Measurements from ENCODE around the gene AGO3. TPM values are rescaled to one million over a fixed set of nuclear protein-coding genes. Genes with fewer than 3 reads are reported as not detected.
A peak's percentile ranks its signal among the peaks of the same experiment; 100 is the strongest.

AGO3 gene
- total and polyA plus RNA-seq, 3 experiments from 2014 or later: 12.8 to 31.3 (median 30.0) TPM

DNA sequence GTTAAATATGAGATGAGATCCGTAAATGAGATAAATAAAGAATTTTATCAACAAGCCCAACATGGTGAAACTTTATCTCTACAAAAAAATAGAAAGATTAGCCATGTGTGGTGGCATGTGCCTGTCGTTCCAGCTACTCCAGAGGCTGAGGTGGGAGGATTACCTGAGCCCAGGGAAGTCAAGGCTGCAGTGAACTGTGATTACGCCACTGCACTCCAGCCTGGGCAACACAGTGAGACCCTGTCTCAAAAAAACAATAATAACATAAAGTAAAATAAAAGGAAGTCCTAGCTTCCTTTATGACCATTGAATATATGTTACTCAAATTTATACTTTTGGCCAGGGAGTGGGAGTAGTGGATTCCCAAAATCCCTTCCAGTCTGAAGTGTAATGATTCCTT, 104.2 kb downstream of the AGO3 start:
- H3K4me3 Mint-ChIP-seq: no peak overlapping the region
- Histone ChIP-seq H3K9me3 (ENCODE audit: low read length) (no peaks in the 10 kb centered on the region), H3K36me3 (ENCODE audit: insufficient read depth, low read length) (peaks cover 15% of the 10 kb centered on the region), H3K4me3 (ENCODE audit: low read length) (no peak overlapping the region), H3K27ac (ENCODE audit: low read depth, low read length) (no peak overlapping the region), H3K4me1 (ENCODE audit: insufficient read depth, low read length) (no peaks in the 10 kb centered on the region), H3K27me3 (ENCODE audit: insufficient read depth, low read length, poor library complexity, severe bottlenecking) (no peaks in the 10 kb centered on the region)
- DNase-seq: no peak
- POLR2A ChIA-PET: no interaction called here
- peaks cover 11 to 69% (median 21%) of the 10 kb centered on the region in 3 donors for H3K36me3 Mint-ChIP-seq
- H3K9me3 Mint-ChIP-seq: no peaks in the 10 kb centered on the region
- no peaks in the 10 kb centered on the region for H3K27me3 Mint-ChIP-seq
- CTCF ChIA-PET: no interaction called here
- no peaks in the 10 kb centered on the region for H3K4me1 Mint-ChIP-seq
- H3K27ac Mint-ChIP-seq: no peak overlapping the region

- H3K4me1 ChIP-seq (ENCODE audit: insufficient read depth, low read length): no peaks in the 10 kb centered on the region
- peaks cover 32% of the 10 kb centered on the region for H3K36me3 ChIP-seq (ENCODE audit: insufficient read depth, low read length)
- peaks cover 6 to 67% (median 15%) of the 10 kb centered on the region in 3 donors for H3K36me3 Mint-ChIP-seq
- DNase-seq: no peak
- no peaks in the 10 kb centered on the region for H3K27me3 Mint-ChIP-seq
- no peaks in the 10 kb centered on the region for H3K9me3 Mint-ChIP-seq
- no peak overlapping the region for H3K27ac ChIP-seq (ENCODE audit: low read depth, low read length)
- H3K27ac Mint-ChIP-seq: no peak overlapping the region
- H3K4me3 Mint-ChIP-seq: no peak overlapping the region
- ChIA-PET POLR2A (no interaction called here), CTCF (no interaction called here)
- H3K9me3 ChIP-seq (ENCODE audit: low read length): no peaks in the 10 kb centered on the region
- no peaks in the 10 kb centered on the region for H3K27me3 ChIP-seq (ENCODE audit: insufficient read depth, low read length, poor library complexity, severe bottlenecking)
- H3K4me1 Mint-ChIP-seq: no peaks in the 10 kb centered on the region
- no peak overlapping the region for H3K4me3 ChIP-seq (ENCODE audit: low read length)
Measured at GRCh38 chr1:36040238-36040637, 109.3 kb downstream of the AGO3 start.

DNA sequence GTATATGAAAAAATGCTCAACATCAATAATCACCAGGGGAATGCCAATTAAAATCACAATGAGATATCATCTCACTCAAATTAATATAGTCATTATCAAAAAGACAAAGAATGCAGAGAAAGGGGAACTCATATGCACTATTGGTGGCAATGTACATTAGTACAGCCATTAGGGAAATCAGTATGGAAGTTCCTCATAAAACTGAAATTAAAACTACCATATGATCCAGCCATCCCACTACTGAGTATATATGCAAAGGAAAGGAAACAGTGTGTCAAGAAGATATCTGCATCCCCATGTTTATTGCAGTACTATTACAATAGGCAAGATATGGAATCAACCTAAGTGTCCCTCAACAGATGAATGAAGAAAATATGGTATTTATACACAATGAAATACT, 120.9 kb downstream of the AGO3 start:
- Mint-ChIP-seq H3K36me3 (peaks cover 13 to 56% (median 20%) of the 10 kb centered on the region in 3 donors), H3K27ac (peak overlapping the region in 1 of 8 donors; percentile 32), H3K27me3 (no peaks in the 10 kb centered on the region), H3K4me1 (no peaks in the 10 kb centered on the region), H3K4me3 (no peak overlapping the region), H3K9me3 (peaks cover 0 to 4% (median 2%) of the 10 kb centered on the region in 5 donors)
- Histone ChIP-seq H3K4me1 (ENCODE audit: insufficient read depth, low read length) (no peaks in the 10 kb centered on the region), H3K27ac (ENCODE audit: low read depth, low read length) (no peak overlapping the region), H3K9me3 (ENCODE audit: low read length) (peaks cover 4% of the 10 kb centered on the region), H3K4me3 (ENCODE audit: low read length) (no peak overlapping the region), H3K36me3 (ENCODE audit: insufficient read depth, low read length) (peaks cover 6% of the 10 kb centered on the region), H3K27me3 (ENCODE audit: insufficient read depth, low read length, poor library complexity, severe bottlenecking) (no peaks in the 10 kb centered on the region)
- POLR2A ChIA-PET: no interaction called here
- DNase-seq: no peak
- CTCF ChIA-PET: no interaction called here

- DNase-seq: no peak
- Histone ChIP-seq H3K4me3 (ENCODE audit: low read length) (no peak overlapping the region), H3K36me3 (ENCODE audit: insufficient read depth, low read length) (no peaks in the 10 kb centered on the region), H3K27me3 (ENCODE audit: insufficient read depth, low read length, poor library complexity, severe bottlenecking) (no peaks in the 10 kb centered on the region), H3K9me3 (ENCODE audit: low read length) (no peaks in the 10 kb centered on the region), H3K4me1 (ENCODE audit: insufficient read depth, low read length) (no peaks in the 10 kb centered on the region), H3K27ac (ENCODE audit: low read depth, low read length) (no peak overlapping the region)
- H3K9me3 Mint-ChIP-seq: no peaks in the 10 kb centered on the region
- no peak overlapping the region for H3K4me3 Mint-ChIP-seq
- H3K4me1 Mint-ChIP-seq: no peaks in the 10 kb centered on the region
- no peaks in the 10 kb centered on the region for H3K27me3 Mint-ChIP-seq
- ChIA-PET POLR2A (interaction anchor here (0.6 kb wide), 1 partner anchor 25 kb away, joined by 4 read pairs; no protein-coding TSS in a partner anchor), CTCF (no interaction called here)
- no peak overlapping the region for H3K27ac Mint-ChIP-seq
- H3K36me3 Mint-ChIP-seq: peaks cover 0 to 43% (median 5%) of the 10 kb centered on the region in 3 donors
Measured at GRCh38 chr1:36053978-36054377, 123.1 kb downstream of the AGO3 start.

DNA sequence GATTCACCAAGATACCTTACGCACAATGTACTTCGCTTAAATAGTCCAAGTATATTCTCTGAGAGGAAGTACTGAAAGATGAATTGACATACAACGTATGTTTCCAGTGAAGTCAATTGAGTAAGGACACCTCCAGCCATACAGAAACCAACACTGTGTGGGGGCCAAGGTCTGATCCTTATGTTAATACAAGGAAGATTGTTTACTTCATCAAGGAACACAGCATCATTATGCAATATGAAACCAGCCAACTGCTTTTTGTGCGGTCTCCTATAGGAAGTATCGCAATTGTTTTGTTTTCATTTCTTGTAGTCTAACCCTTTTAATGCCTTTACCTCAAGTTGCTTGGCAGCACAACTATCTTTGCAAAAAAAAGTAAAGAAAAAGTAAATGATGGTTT, 124.8 kb downstream of the AGO3 start:
- POLR2A ChIA-PET: no interaction called here
- Mint-ChIP-seq H3K9me3 (no peaks in the 10 kb centered on the region), H3K27me3 (no peaks in the 10 kb centered on the region), H3K27ac (no peak overlapping the region), H3K36me3 (peaks cover 0 to 45% (median 3%) of the 10 kb centered on the region in 3 donors), H3K4me3 (no peak overlapping the region), H3K4me1 (no peaks in the 10 kb centered on the region)
- no peak for DNase-seq
- Histone ChIP-seq H3K4me3 (ENCODE audit: low read length) (no peak overlapping the region), H3K27me3 (ENCODE audit: insufficient read depth, low read length, poor library complexity, severe bottlenecking) (no peaks in the 10 kb centered on the region), H3K4me1 (ENCODE audit: insufficient read depth, low read length) (no peaks in the 10 kb centered on the region), H3K27ac (ENCODE audit: low read depth, low read length) (no peak overlapping the region), H3K9me3 (ENCODE audit: low read length) (no peaks in the 10 kb centered on the region), H3K36me3 (ENCODE audit: insufficient read depth, low read length) (no peaks in the 10 kb centered on the region)
- CTCF ChIA-PET: no interaction called here

DNA sequence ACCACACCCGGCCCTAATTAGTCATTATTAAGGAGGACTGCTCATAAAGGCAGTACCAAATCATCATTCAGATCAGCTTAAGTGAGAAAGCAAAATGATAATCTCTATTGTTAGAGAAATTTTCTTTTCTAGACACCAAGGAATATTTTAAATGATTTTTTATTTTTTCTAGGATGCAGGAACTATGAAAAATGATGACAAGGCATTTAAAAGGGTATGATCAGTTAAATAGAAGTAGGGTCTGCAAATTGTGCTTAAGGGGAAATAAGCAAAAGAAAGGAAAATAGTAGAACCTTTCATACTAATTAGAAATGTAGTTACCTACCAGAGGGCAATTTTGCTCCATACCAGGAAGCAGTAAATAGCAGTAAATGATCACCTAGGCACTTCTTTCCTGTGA, 131.4 kb downstream of the AGO3 start:
- Histone ChIP-seq H3K27me3 (ENCODE audit: insufficient read depth, low read length, poor library complexity, severe bottlenecking) (no peaks in the 10 kb centered on the region), H3K27ac (ENCODE audit: low read depth, low read length) (no peak overlapping the region), H3K9me3 (ENCODE audit: low read length) (no peaks in the 10 kb centered on the region), H3K36me3 (ENCODE audit: insufficient read depth, low read length) (no peaks in the 10 kb centered on the region), H3K4me3 (ENCODE audit: low read length) (no peak overlapping the region), H3K4me1 (ENCODE audit: insufficient read depth, low read length) (no peaks in the 10 kb centered on the region)
- H3K9me3 Mint-ChIP-seq: no peaks in the 10 kb centered on the region
- CTCF ChIA-PET: no interaction called here
- H3K36me3 Mint-ChIP-seq: peaks cover 0 to 16% (median 7%) of the 10 kb centered on the region in 3 donors
- H3K27ac Mint-ChIP-seq: no peak overlapping the region
- H3K4me1 Mint-ChIP-seq: no peaks in the 10 kb centered on the region
- no peaks in the 10 kb centered on the region for H3K27me3 Mint-ChIP-seq
- H3K4me3 Mint-ChIP-seq: no peak overlapping the region
- no peak for DNase-seq
- POLR2A ChIA-PET: no interaction called here

DNA sequence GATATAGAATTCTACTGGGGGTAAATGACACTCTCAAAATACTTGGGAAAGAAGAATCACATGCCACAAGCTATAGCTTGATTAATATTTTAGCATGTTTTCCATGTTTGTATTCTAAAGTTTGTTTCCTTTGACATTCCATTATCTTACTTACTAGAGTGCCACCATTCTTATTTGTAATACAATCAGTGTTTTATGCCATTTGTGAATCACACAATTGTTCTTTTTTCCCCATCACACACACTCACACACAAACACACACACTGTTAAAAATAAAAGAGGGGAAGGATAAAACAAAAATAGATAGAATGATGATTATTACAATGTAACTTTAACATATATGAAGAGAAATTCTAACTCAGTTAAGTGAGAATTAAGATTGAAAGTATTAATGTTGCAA, 137.0 kb downstream of the AGO3 start:
- Mint-ChIP-seq H3K9me3 (no peaks in the 10 kb centered on the region), H3K4me1 (no peaks in the 10 kb centered on the region), H3K4me3 (no peak overlapping the region), H3K36me3 (peaks cover 0 to 4% (median 1%) of the 10 kb centered on the region in 3 donors), H3K27ac (no peak overlapping the region), H3K27me3 (no peaks in the 10 kb centered on the region)
- no peak overlapping the region for H3K27ac ChIP-seq (ENCODE audit: low read depth, low read length)
- H3K27me3 ChIP-seq (ENCODE audit: insufficient read depth, low read length, poor library complexity, severe bottlenecking): no peaks in the 10 kb centered on the region
- ChIA-PET CTCF (no interaction called here), POLR2A (no interaction called here)
- DNase-seq: no peak
- H3K9me3 ChIP-seq (ENCODE audit: low read length): no peaks in the 10 kb centered on the region
- H3K36me3 ChIP-seq (ENCODE audit: insufficient read depth, low read length): no peaks in the 10 kb centered on the region
- H3K4me3 ChIP-seq (ENCODE audit: low read length): no peak overlapping the region
- H3K4me1 ChIP-seq (ENCODE audit: insufficient read depth, low read length): no peaks in the 10 kb centered on the region

- H3K36me3 ChIP-seq (ENCODE audit: insufficient read depth, low read length): no peaks in the 10 kb centered on the region
- ChIA-PET CTCF (no interaction called here), POLR2A (no interaction called here)
- Mint-ChIP-seq H3K27me3 (no peaks in the 10 kb centered on the region), H3K27ac (no peak overlapping the region), H3K36me3 (peaks cover 0 to 4% (median 1%) of the 10 kb centered on the region in 3 donors), H3K9me3 (no peaks in the 10 kb centered on the region), H3K4me1 (no peaks in the 10 kb centered on the region), H3K4me3 (no peak overlapping the region)
- DNase-seq: no peak
- H3K27ac ChIP-seq (ENCODE audit: low read depth, low read length): no peak overlapping the region
- no peak overlapping the region for H3K4me3 ChIP-seq (ENCODE audit: low read length)
- no peaks in the 10 kb centered on the region for H3K9me3 ChIP-seq (ENCODE audit: low read length)
- no peaks in the 10 kb centered on the region for H3K4me1 ChIP-seq (ENCODE audit: insufficient read depth, low read length)
- H3K27me3 ChIP-seq (ENCODE audit: insufficient read depth, low read length, poor library complexity, severe bottlenecking): no peaks in the 10 kb centered on the region
Measured at GRCh38 chr1:36068866-36069265, 138.0 kb downstream of the AGO3 start.

DNA sequence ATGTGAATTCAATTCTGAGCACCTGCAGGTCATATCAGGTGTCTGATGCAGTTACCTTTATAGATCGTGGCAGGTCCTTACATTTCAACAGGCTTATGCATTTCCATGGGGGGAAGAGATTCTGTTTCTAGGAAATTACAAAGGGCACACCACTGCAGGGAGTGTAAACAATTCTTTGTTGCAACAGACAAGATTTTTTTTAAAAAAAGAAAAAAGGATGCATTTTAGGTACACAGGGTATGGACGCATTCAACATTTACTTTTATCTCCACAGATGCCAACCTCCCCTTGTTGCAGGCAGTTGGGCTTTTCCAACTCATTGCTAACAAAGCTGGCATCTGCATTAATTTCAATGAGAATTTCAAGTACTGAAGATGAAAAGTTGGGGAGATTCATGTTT, 139.4 kb downstream of the AGO3 start:
- Mint-ChIP-seq H3K36me3 (peaks cover 0 to 2% (median 0%) of the 10 kb centered on the region in 3 donors), H3K27me3 (no peaks in the 10 kb centered on the region), H3K27ac (no peak overlapping the region), H3K4me3 (no peak overlapping the region), H3K9me3 (no peaks in the 10 kb centered on the region), H3K4me1 (no peaks in the 10 kb centered on the region)
- CTCF ChIA-PET: no interaction called here
- H3K27me3 ChIP-seq (ENCODE audit: insufficient read depth, low read length, poor library complexity, severe bottlenecking): no peaks in the 10 kb centered on the region
- H3K9me3 ChIP-seq (ENCODE audit: low read length): no peaks in the 10 kb centered on the region
- POLR2A ChIA-PET: no interaction called here
- H3K4me1 ChIP-seq (ENCODE audit: insufficient read depth, low read length): no peaks in the 10 kb centered on the region
- H3K4me3 ChIP-seq (ENCODE audit: low read length): no peak overlapping the region
- H3K36me3 ChIP-seq (ENCODE audit: insufficient read depth, low read length): no peaks in the 10 kb centered on the region
- DNase-seq: no peak
- no peak overlapping the region for H3K27ac ChIP-seq (ENCODE audit: low read depth, low read length)

Data from CD8-positive, alpha-beta memory T cell (primary cell).